Peyer's patch (tissue), 4 donors: Measurements from ENCODE around the gene ZNF407. TPM values are rescaled to one million over a fixed set of nuclear protein-coding genes. Genes with fewer than 3 reads are reported as not detected.

Experiments used
- DNase-seq, 3 donors: peaks; one replicate each; pipeline ENCODE4 v3.0.0-alpha.2; 2017 to 2019
- H3K27ac ChIP-seq, 4 donors: fragments of 200-600 bp; sonication (generic); one replicate each; pipeline ENCODE4 v1.5.1; 2016 to 2019
- H3K27me3 ChIP-seq, 2 donors: fragments of 200-600 bp; sonication (generic); one replicate each; pipeline ENCODE4 v1.5.1; 2019
- H3K36me3 ChIP-seq, 3 donors: fragments of 200-600 bp; sonication (generic); one replicate each; pipeline ENCODE4 v1.5.1; 2016 to 2019
- H3K4me1 ChIP-seq, 4 donors: fragments of 200-600 bp; sonication (generic); one replicate each; pipeline ENCODE4 v1.5.1; 2016 to 2019
- H3K4me3 ChIP-seq, 4 donors: fragments of 200-600 bp; sonication (generic); 1 replicate in 3 of 4; 2 replicates in 1 of 4; pipeline ENCODE4 v1.5.1; 2016 to 2019; ENCODE audit warnings: mild to moderate bottlenecking in 1 of 4
- H3K9me3 ChIP-seq, 4 donors: fragments of 200-600 bp; sonication (generic); one replicate each; pipeline ENCODE4 v1.5.1; 2016 to 2019; ENCODE audit warnings: mild to moderate bottlenecking in 1 of 4
- CTCF ChIP-seq, 6 experiments: fragments of 450-650 bp in 4 of 6; fragments of 200-600 bp in 2 of 6; sonication (generic) in 1 of 6; IDR thresholded peaks; one replicate each; pipeline ENCODE4 v1.5.1; 2017 to 2019; ENCODE audit warnings: antibody characterized with exemption in 6 of 6, mild to moderate bottlenecking in 3 of 6, moderate library complexity in 1 of 6
- POLR2A ChIP-seq, 2 donors: fragments of 450-650 bp; IDR thresholded peaks; one replicate each; pipeline ENCODE4 v1.5.1; 2017; ENCODE audit warnings: antibody characterized with exemption in 2 of 2, mild to moderate bottlenecking in 2 of 2, moderate library complexity in 2 of 2
- total RNA-seq, 4 donors: library from RNA; depleted of rRNA; stranded (reverse); fragments of >200 nt; gene quantifications; one replicate each; pipeline ENCODE4 v1.1.0, GENCODE V29; 2016

ZNF407 gene
- total RNA-seq, 4 donors from 2014 or later = 24.0 to 54.5 (median 32.3) TPM

GRCh38 chr18:74896390-74896991 is 298.8 kb downstream of the ZNF407 start:
- Histone ChIP-seq H3K4me1 (no peaks in the 10 kb centered on the region), H3K27me3 (no peaks in the 10 kb centered on the region), H3K9me3 (no peaks in the 10 kb centered on the region), H3K4me3 (no peak overlapping the region), H3K27ac (no peak overlapping the region), H3K36me3 (no peaks in the 10 kb centered on the region)
- peak in 2 of 3 donors; percentile 69 to 73 for DNase-seq
- no peak for TF ChIP-seq POLR2A (IDR thresholded peaks at IDR 0.05)
- TF ChIP-seq CTCF (IDR thresholded peaks at IDR 0.05) = peak in 4 of 6 experiments; percentile 56 to 76 (median 70)

- Histone ChIP-seq H3K4me1 (no peaks in the 10 kb centered on the region), H3K36me3 (no peaks in the 10 kb centered on the region), H3K4me3 (no peak overlapping the region), H3K9me3 (no peaks in the 10 kb centered on the region), H3K27me3 (no peaks in the 10 kb centered on the region), H3K27ac (no peak overlapping the region)
- DNase-seq = no peak
- TF ChIP-seq POLR2A (IDR thresholded peaks at IDR 0.05) (no peak), CTCF (IDR thresholded peaks at IDR 0.05) (no peak)
Observed at GRCh38 chr18:74897971-74898657, 300.4 kb downstream of the ZNF407 start.

- no peak for DNase-seq
- Histone ChIP-seq H3K36me3 (no peaks in the 10 kb centered on the region), H3K4me3 (no peak overlapping the region), H3K27me3 (no peaks in the 10 kb centered on the region), H3K27ac (no peak overlapping the region), H3K4me1 (no peaks in the 10 kb centered on the region), H3K9me3 (no peaks in the 10 kb centered on the region)
- TF ChIP-seq POLR2A (IDR thresholded peaks at IDR 0.05) = no peak
- TF ChIP-seq CTCF (IDR thresholded peaks at IDR 0.05) = no peak
Observed at GRCh38 chr18:74898965-74899364, 301.3 kb downstream of the ZNF407 start.

GRCh38 chr18:74899554-74899953 is 301.9 kb downstream of the ZNF407 start:
- no peaks in the 10 kb centered on the region for H3K4me1 ChIP-seq
- DNase-seq = no peak
- no peak overlapping the region for H3K27ac ChIP-seq
- H3K4me3 ChIP-seq = no peak overlapping the region
- TF ChIP-seq POLR2A (IDR thresholded peaks at IDR 0.05) = no peak
- TF ChIP-seq CTCF (IDR thresholded peaks at IDR 0.05) = no peak
- no peaks in the 10 kb centered on the region for H3K27me3 ChIP-seq
- H3K9me3 ChIP-seq = no peaks in the 10 kb centered on the region
- H3K36me3 ChIP-seq = no peaks in the 10 kb centered on the region

- TF ChIP-seq POLR2A (IDR thresholded peaks at IDR 0.05) (no peak), CTCF (IDR thresholded peaks at IDR 0.05) (no peak)
- no peaks in the 10 kb centered on the region for H3K27me3 ChIP-seq
- H3K9me3 ChIP-seq = no peaks in the 10 kb centered on the region
- H3K27ac ChIP-seq = peak overlapping the region in 1 of 4 donors; percentile 58
- H3K36me3 ChIP-seq = no peaks in the 10 kb centered on the region
- peak overlapping the region in 1 of 4 donors; percentile 17 for H3K4me3 ChIP-seq
- DNase-seq = no peak
- H3K4me1 ChIP-seq = no peaks in the 10 kb centered on the region
Observed at GRCh38 chr18:74901362-74902146, 303.9 kb downstream of the ZNF407 start.
